Smooth muscle cell (in vitro differentiated cells): ENCODE data around the gene DUSP6. TPM values are rescaled to one million over a fixed set of nuclear protein-coding genes. Genes with fewer than 3 reads are reported as not detected.

Source experiments
- DNase-seq: peaks from one replicate; lab custom pipeline; 2025; ENCODE audit not compliant: unreplicated experiment; lab: John Stamatoyannopoulos, UW
- H2AFZ ChIP-seq: fragments of 200-600 bp; sonication (generic); 2 replicates; pipeline ENCODE4 v1.6.0; 2016; ENCODE audit warnings: antibody characterized with exemption, low read depth, mild to moderate bottlenecking
- H3F3A ChIP-seq: fragments of 200-600 bp; sonication (generic); 2 replicates; pipeline ENCODE4 v1.6.0; 2017; ENCODE audit warnings: antibody characterized with exemption, low read depth
- H3K27ac ChIP-seq: fragments of 200-600 bp; sonication (generic); 2 replicates; pipeline ENCODE4 v1.5.1; 2016; ENCODE audit warnings: low read depth, mild to moderate bottlenecking
- H3K27me3 ChIP-seq: fragments of 200-600 bp; sonication (generic); 2 replicates; pipeline ENCODE4 v1.6.1; 2016; ENCODE audit warnings: low read depth, mild to moderate bottlenecking
- H3K36me3 ChIP-seq: fragments of 200-600 bp; sonication (generic); 2 replicates; pipeline ENCODE4 v1.5.1; 2016; ENCODE audit warnings: low read depth
- H3K4me1 ChIP-seq: fragments of 200-600 bp; sonication (generic); 2 replicates; pipeline ENCODE4 v1.5.1; 2016; ENCODE audit warnings: low read depth
- H3K4me2 ChIP-seq: fragments of 200-600 bp; sonication (generic); 2 replicates; pipeline ENCODE4 v1.6.0; 2016; ENCODE audit warnings: mild to moderate bottlenecking
- H3K4me3 ChIP-seq: fragments of 200-600 bp; sonication (generic); 2 replicates; pipeline ENCODE4 v1.5.1; 2016; ENCODE audit warnings: mild to moderate bottlenecking
- H3K79me2 ChIP-seq: fragments of 200-600 bp; sonication (generic); 2 replicates; pipeline ENCODE4 v1.6.0; 2016; ENCODE audit warnings: low read depth, mild to moderate bottlenecking
- H3K9ac ChIP-seq: fragments of 200-600 bp; sonication (generic); 2 replicates; pipeline ENCODE4 v1.6.0; 2016; ENCODE audit warnings: low read depth
- H3K9me3 ChIP-seq: fragments of 200-600 bp; sonication (generic); replicated peaks from 2 replicates; pipeline ENCODE4 v1.5.1; 2016; ENCODE audit warnings: low read depth
- H4K20me1 ChIP-seq: fragments of 200-600 bp; sonication (generic); 2 replicates; pipeline ENCODE4 v1.6.0; 2016; ENCODE audit warnings: low read depth
- WGBS: methylation state at CpG from one replicate; pipeline ENCODE4 v1.1.7; 2016; ENCODE audit warnings: low lambda C conversion rate; 5-methylcytosine and 5-hydroxymethylcytosine counted together
- polyA plus RNA-seq: library from polyadenylated mRNA; unstranded; fragments of >200 nt; fragmentation: Nextera tagmentation; extraction: Ambion mirVana; gene quantifications from 2 replicates; pipeline ENCODE4 v1.2.1, GENCODE V29; 2016
- small RNA-seq: library from RNA; depleted of rRNA; stranded (forward); fragments of <200 nt; gene quantifications from one replicate; pipeline ENCODE3, GENCODE V24; 2014
- total RNA-seq: library from RNA; depleted of rRNA; stranded (reverse); fragments of >200 nt; gene quantifications from 2 replicates; pipeline ENCODE4 v1.2.3, GENCODE V29; 2014
- TF ChIP-seq, protein P1 (sequence below): fragments of 200-600 bp; sonication (generic); IDR thresholded peaks from 2 replicates; pipeline ENCODE4 v1.5.1; 2017; ENCODE audit warnings: borderline replicate concordance, mild to moderate bottlenecking, antibody characterized with exemption; ENCODE audit not compliant: insufficient read depth, poor library complexity, severe bottlenecking

DUSP6 gene
- total and polyA plus RNA-seq, 2 experiments from 2014 or later: 147 to 192 TPM

DNA sequence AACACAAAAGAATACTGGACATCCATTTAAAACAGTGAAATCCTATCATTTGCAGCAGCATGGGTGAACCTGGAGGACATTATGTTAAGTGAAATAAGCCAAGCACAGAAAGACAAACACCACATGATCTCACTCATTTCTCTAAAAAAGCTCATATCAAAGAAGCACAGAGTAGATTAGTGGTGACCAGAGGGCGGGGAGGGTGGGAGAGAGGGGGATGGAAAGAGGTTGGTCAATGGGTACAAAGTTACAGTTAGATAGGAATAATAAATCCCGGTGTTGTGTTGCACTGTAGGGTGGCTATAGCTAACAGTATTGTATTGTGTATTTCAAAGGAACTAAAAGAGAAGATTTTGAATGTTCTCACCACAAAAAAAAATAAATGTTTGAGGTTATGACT is 52.4 kb downstream of the DUSP6 start:
- no peak for DNase-seq
- Histone ChIP-seq H3K27me3 (no peaks in the 10 kb centered on the region), H3K36me3 (no peaks in the 10 kb centered on the region), H3K4me1 (no peaks in the 10 kb centered on the region), H3K9ac (no peak overlapping the region), H3K4me3 (no peak overlapping the region), H3K79me2 (no peaks in the 10 kb centered on the region), H4K20me1 (no peaks in the 10 kb centered on the region), H3F3A (no peaks in the 10 kb centered on the region), H2AFZ (no peak overlapping the region), H3K4me2 (no peak overlapping the region), H3K9me3 (no peaks in the 10 kb centered on the region), H3K27ac (no peak overlapping the region)
- 77% methylated on average over 2 of the region's 2 CpGs for WGBS
- TF ChIP-seq, protein P1, sequence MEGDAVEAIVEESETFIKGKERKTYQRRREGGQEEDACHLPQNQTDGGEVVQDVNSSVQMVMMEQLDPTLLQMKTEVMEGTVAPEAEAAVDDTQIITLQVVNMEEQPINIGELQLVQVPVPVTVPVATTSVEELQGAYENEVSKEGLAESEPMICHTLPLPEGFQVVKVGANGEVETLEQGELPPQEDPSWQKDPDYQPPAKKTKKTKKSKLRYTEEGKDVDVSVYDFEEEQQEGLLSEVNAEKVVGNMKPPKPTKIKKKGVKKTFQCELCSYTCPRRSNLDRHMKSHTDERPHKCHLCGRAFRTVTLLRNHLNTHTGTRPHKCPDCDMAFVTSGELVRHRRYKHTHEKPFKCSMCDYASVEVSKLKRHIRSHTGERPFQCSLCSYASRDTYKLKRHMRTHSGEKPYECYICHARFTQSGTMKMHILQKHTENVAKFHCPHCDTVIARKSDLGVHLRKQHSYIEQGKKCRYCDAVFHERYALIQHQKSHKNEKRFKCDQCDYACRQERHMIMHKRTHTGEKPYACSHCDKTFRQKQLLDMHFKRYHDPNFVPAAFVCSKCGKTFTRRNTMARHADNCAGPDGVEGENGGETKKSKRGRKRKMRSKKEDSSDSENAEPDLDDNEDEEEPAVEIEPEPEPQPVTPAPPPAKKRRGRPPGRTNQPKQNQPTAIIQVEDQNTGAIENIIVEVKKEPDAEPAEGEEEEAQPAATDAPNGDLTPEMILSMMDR: no peak

DNA sequence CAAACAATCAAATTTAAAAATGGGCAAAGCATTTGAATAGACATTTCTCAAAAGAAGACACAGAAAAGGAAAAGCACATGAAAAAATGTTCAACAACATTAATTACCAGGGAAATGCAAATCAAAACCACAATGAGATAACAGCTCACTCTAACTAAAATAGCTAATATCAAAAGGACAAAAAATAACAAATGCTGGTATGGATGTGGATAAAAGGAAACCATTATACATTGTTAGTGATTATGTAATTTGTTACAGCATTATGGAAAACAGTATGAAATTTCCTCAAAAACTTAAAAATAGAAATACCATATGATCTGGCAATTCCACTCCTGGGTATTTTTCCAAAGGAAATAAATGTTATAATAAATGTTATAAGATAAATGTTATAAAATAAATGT is 52.9 kb downstream of the DUSP6 start:
- Histone ChIP-seq H3F3A (no peaks in the 10 kb centered on the region), H3K4me2 (no peak overlapping the region), H3K27me3 (no peaks in the 10 kb centered on the region), H3K27ac (no peak overlapping the region), H3K4me3 (no peak overlapping the region), H3K4me1 (no peaks in the 10 kb centered on the region), H3K79me2 (no peaks in the 10 kb centered on the region), H3K36me3 (no peaks in the 10 kb centered on the region), H3K9me3 (no peaks in the 10 kb centered on the region), H3K9ac (no peak overlapping the region), H4K20me1 (no peaks in the 10 kb centered on the region), H2AFZ (no peak overlapping the region)
- no peak for DNase-seq
- TF ChIP-seq, protein P1: no peak

Small RNA genes within 50 kb of the gene (small RNA-seq; reads per million reads assigned to genes)
- gene MRPS6P4: not detected

Other genes with a start within 250 kb of the DUSP6 start
- gene GALNT4, start 172.3 kb upstream of the DUSP6 start, total RNA-seq: 3.6 and 5.2 TPM in 2 replicates
- 1.5 and 2.3 TPM in 2 replicates for gene GALNT4, start 172.3 kb upstream of the DUSP6 start, polyA plus RNA-seq
- gene POC1B, start 173.5 kb upstream of the DUSP6 start, total RNA-seq: 13.3 and 21.6 TPM in 2 replicates
- 9.1 and 11.7 TPM in 2 replicates for gene POC1B, start 173.5 kb upstream of the DUSP6 start, polyA plus RNA-seq